Bronchial smooth muscle cell (primary cell): Measurements from ENCODE around the gene SKIC2. TPM values are rescaled to one million over a fixed set of nuclear protein-coding genes. Genes with fewer than 3 reads are reported as not detected.

ENCODE experiments used
- total RNA-seq: library from RNA; depleted of rRNA; stranded (reverse); fragments of >200 nt; gene quantifications from 2 replicates; pipeline ENCODE4 v1.2.1, GENCODE V29; 2014

The SKIC2 gene
- total RNA-seq: 55.6 and 56.4 TPM in 2 replicates

DNA sequence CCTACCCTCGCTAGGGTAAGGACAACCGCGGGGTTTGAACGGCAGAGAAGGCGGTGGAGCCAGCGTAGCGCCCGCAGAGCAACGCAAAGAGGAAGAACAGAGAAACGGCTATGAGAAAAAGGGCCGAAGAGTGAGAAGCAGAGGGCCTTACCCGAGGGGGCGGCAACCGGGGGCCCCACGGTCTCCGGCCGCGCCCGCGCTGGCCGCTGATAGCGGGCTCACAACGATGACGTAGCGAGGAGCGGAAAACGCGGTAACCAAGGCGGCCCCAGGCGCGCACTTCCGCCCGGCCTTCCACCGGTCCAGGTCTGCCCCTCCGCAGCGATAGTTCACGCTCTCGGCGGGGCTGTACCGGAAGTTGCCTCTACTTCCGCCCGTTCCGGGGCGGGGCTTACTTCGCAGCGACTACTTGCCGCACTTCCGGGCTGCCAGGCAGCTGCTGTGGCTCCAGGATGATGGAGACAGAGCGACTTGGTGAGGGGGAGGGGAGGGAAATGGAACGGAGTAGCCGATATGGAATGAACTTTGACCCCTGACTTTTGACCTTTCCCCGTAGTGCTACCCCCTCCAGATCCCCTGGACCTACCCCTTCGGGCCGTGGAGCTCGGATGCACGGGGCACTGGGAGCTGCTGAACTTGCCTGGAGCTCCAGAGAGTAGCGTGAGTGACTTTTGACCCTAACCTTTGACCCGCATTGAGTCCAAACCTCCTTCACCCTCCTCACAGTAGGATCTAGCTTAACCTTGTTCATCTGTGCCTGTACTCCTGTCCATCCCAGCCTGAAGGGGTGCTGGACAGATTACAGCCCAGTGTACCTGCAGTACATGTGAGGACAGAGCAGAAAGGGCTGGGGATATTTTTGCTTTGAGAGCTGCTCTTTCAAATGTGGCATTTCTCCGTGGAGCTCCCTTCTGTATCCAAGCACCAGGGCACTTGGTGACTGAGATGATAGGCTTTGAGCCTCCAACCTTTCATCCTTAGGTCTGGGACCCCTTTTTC is at the start of gene SKIC2, which contains the start of gene NELFE:
SKIC2 (plus strand) TSS at position 435 of the 999 bp plus-strand sequence; CDS start at position 453, 18 bp downstream.
NELFE (minus strand) TSS at position 231 of the 999 bp plus-strand sequence. CDS start 525 bp downstream, outside the sequence.

DNA sequence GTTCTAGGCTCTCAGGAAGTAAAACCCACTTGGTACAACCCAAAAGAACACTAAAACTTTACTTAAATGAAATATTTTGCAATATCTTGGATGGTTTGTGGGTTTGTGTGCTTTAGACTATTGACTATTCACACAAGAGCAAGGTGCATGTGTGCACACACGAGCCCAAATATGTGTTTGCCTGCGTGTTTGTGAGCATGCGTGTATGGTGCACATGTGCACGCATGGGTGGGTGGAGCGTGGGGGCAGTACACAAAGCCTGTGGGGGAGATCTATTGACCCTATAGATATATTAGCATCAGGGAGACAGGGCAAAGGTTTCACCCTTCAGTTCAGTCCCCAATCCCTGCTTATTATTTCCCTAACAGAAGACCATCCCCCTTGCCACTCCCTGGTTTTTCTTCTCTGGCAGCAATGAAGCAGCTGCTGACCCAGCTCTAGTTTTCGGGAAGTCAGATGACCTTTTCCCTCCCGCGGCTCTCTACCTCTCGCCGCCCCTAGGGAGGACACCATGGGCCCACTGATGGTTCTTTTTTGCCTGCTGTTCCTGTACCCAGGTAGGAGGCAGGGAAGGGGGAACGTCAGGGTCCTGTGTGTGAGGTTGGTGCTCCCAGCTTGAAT is 31.6 kb upstream of the SKIC2 start, which contains the start of gene C2:
C2 (plus strand) TSS at position 476 of the 621 bp plus-strand sequence; CDS start at position 512, 36 bp downstream.

DNA sequence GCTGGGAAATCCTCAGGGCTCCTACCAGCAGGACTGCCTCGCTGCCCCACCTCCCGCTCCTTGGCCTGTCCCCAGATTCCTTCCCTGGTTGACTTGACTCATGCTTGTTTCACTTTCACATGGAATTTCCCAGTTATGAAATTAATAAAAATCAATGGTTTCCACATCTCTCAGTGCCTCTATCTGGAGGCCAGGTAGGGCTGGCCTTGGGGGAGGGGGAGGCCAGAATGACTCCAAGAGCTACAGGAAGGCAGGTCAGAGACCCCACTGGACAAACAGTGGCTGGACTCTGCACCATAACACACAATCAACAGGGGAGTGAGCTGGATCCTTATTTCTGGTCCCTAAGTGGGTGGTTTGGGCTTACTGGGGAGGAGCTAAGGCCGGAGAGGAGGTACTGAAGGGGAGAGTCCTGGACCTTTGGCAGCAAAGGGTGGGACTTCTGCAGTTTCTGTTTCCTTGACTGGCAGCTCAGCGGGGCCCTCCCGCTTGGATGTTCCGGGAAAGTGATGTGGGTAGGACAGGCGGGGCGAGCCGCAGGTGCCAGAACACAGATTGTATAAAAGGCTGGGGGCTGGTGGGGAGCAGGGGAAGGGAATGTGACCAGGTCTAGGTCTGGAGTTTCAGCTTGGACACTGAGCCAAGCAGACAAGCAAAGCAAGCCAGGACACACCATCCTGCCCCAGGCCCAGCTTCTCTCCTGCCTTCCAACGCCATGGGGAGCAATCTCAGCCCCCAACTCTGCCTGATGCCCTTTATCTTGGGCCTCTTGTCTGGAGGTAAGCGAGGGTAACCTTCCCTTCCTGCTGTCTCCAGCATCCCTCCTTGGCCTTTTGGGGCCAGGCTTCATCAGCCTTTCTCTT is 13.2 kb upstream of the SKIC2 start, which contains the start of gene CFB:
CFB (plus strand) TSS at position 589 of the 863 bp plus-strand sequence; CDS start at position 716, 127 bp downstream.

DNA sequence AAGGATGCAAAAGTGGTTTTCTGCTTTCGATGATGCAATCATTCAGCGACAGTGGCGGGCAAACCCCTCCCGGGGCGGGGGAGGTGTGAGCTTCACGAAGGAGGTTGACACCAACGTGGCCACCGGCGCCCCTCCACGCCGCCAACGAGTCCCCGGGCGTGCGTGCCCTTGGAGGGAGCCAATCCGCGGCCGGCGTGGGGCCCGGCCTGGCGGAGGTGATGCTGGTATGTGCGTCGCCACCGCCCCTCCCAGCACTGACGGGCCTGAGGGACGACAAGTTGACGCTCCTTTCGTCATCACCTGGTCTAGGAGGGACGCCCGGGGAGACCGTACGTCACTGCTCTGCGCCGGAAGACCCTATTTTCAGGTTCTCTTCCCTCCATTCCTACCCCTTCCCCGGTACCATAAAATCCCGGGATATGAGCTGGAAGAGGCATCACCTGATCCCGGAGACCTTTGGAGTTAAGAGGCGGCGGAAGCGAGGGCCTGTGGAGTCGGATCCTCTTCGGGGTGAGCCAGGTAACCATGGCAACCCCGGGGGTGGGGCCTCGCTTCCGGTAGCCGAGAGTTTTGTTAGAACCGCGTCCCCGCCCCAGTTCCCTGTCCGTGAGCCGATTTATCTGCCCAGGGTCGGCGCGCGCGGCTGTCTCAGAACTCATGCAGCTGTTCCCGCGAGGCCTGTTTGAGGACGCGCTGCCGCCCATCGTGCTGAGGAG is 13.2 kb downstream of the SKIC2 start, which contains the start of gene DXO:
DXO (minus strand) TSS at position 146 of the 716 bp plus-strand sequence. CDS start 463 bp downstream, outside the sequence.

DNA sequence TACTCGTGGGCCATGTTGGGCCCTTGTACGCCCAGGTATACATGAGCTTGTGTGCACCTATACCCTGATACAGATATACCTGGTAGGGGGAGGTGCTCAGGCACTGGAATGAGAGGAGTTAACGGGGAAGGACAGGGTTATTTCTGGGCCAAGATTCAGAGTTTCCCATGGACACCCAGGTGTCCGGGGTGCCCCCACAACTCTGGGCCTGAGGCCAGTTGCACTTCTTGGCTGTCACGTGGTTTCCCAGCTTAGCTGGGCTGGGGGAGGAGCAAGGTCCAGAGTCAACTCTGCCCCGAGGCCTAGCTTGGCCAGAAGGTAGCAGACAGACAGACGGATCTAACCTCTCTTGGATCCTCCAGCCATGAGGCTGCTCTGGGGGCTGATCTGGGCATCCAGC is 22.8 kb downstream of the SKIC2 start, which contains the start of gene C4A:
C4A (plus strand) TSS at position 314 of the 400 bp plus-strand sequence; CDS start at position 365, 51 bp downstream.

DNA sequence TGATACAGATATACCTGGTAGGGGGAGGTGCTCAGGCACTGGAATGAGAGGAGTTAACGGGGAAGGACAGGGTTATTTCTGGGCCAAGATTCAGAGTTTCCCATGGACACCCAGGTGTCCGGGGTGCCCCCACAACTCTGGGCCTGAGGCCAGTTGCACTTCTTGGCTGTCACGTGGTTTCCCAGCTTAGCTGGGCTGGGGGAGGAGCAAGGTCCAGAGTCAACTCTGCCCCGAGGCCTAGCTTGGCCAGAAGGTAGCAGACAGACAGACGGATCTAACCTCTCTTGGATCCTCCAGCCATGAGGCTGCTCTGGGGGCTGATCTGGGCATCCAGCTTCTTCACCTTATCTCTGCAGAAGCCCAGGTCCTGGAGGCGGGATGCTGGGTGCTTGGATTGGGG is 55.6 kb downstream of the SKIC2 start, which contains the start of gene C4B:
C4B (plus strand) TSS at position 249 of the 400 bp plus-strand sequence; CDS start at position 300, 51 bp downstream.

Other genes with a start within 250 kb of the SKIC2 start
- gene LY6G6D, start 243.8 kb upstream of the SKIC2 start, total RNA-seq: 0.47 TPM in 1 of 2 replicates, not detected in the other
- not detected in 2 replicates for gene LY6G6C, start 237.4 kb upstream of the SKIC2 start, total RNA-seq
- not detected in 2 replicates for gene MPIG6B, start 235.8 kb upstream of the SKIC2 start, total RNA-seq
- 152 and 207 TPM in 2 replicates for gene DDAH2, start 229.9 kb upstream of the SKIC2 start, total RNA-seq
- 521 and 664 TPM in 2 replicates for gene CLIC1, start 222.6 kb upstream of the SKIC2 start, total RNA-seq
- gene MSH5, start 219.2 kb upstream of the SKIC2 start, total RNA-seq: 2.7 and 3.6 TPM in 2 replicates
- 0.26 and 1.3 TPM in 2 replicates for gene SAPCD1, start 196.5 kb upstream of the SKIC2 start, total RNA-seq
- 0.79 and 0.86 TPM in 2 replicates for gene VWA7, start 181.8 kb upstream of the SKIC2 start, total RNA-seq
- 28.1 and 36.1 TPM in 2 replicates for gene VARS1, start 163.4 kb upstream of the SKIC2 start, total RNA-seq
- gene LSM2, start 152.2 kb upstream of the SKIC2 start, total RNA-seq: 17.8 and 19.1 TPM in 2 replicates
- gene HSPA1L, start 143.9 kb upstream of the SKIC2 start, total RNA-seq: 1.7 and 2.3 TPM in 2 replicates
- 92.2 and 182 TPM in 2 replicates for gene HSPA1A, start 143.6 kb upstream of the SKIC2 start, total RNA-seq
- 149 and 280 TPM in 2 replicates for gene HSPA1B, start 131.4 kb upstream of the SKIC2 start, total RNA-seq
- gene NEU1, start 96.4 kb upstream of the SKIC2 start, total RNA-seq: 73.7 and 87.3 TPM in 2 replicates
- 0.52 TPM in 1 of 2 replicates, not detected in the other for gene SLC44A4, start 80.2 kb upstream of the SKIC2 start, total RNA-seq
- 76.3 and 106 TPM in 2 replicates for gene EHMT2, start 61.5 kb upstream of the SKIC2 start, total RNA-seq
- 9.6 and 14.6 TPM in 2 replicates for gene ZBTB12, start 57.1 kb upstream of the SKIC2 start, total RNA-seq
- gene C2, start 31.5 kb upstream of the SKIC2 start, total RNA-seq: 0.86 and 2.0 TPM in 2 replicates
- gene CFB, start 13.1 kb upstream of the SKIC2 start, total RNA-seq: 33.7 and 56.8 TPM in 2 replicates
- 81.3 and 85.3 TPM in 2 replicates for gene NELFE, start 204 bp upstream of the SKIC2 start, total RNA-seq
- gene DXO, start 13.0 kb downstream of the SKIC2 start, total RNA-seq: 7.7 and 8.2 TPM in 2 replicates
- gene C4A, start 22.9 kb downstream of the SKIC2 start, total RNA-seq: 13.1 and 13.6 TPM in 2 replicates
- 8.8 and 15.4 TPM in 2 replicates for gene C4B, start 55.6 kb downstream of the SKIC2 start, total RNA-seq
- under 0.01 TPM in 1 of 2 replicates, not detected in the other for gene CYP21A2, start 79.2 kb downstream of the SKIC2 start, total RNA-seq
- gene TNXB, start 150.2 kb downstream of the SKIC2 start, total RNA-seq: 10.6 and 39.2 TPM in 2 replicates
- 10.2 and 12.0 TPM in 2 replicates for gene ATF6B, start 169.1 kb downstream of the SKIC2 start, total RNA-seq
- 7.3 and 8.9 TPM in 2 replicates for gene FKBPL, start 171.1 kb downstream of the SKIC2 start, total RNA-seq
- 0.09 and 0.32 TPM in 2 replicates for gene PRRT1, start 192.8 kb downstream of the SKIC2 start, total RNA-seq
- 18.6 and 39.7 TPM in 2 replicates for gene PPT2, start 195.0 kb downstream of the SKIC2 start, total RNA-seq
- 1.6 and 2.4 TPM in 2 replicates for gene EGFL8, start 205.4 kb downstream of the SKIC2 start, total RNA-seq
- gene AGPAT1, start 216.9 kb downstream of the SKIC2 start, total RNA-seq: 21.9 and 22.2 TPM in 2 replicates
- 14.4 and 15.6 TPM in 2 replicates for gene RNF5, start 219.2 kb downstream of the SKIC2 start, total RNA-seq
- gene AGER, start 225.1 kb downstream of the SKIC2 start, total RNA-seq: 0.16 and 0.17 TPM in 2 replicates
- 27.9 and 31.4 TPM in 2 replicates for gene PBX2, start 231.0 kb downstream of the SKIC2 start, total RNA-seq
- 0.17 and 0.95 TPM in 2 replicates for gene GPSM3, start 233.5 kb downstream of the SKIC2 start, total RNA-seq